Calu3 (cell line): ENCODE measurements around the gene MYBPH. TPM values are rescaled to one million over a fixed set of nuclear protein-coding genes. Genes with fewer than 3 reads are reported as not detected.

Source experiments
- BruUV-seq: library from RNA; stranded (reverse); fragments of 400-500 nt; replicated peaks from 2 replicates; lab custom pipeline; 2021; lab: Mats Ljungman, UMichigan
- CTCF ChIA-PET: fragments of 300-600 bp; sonication (Branson Sonifier 250); formaldehyde crosslinking; loops from one replicate; lab custom pipeline; 2022; ENCODE audit warnings: antibody characterized with exemption; lab: Charles Lee
- DNase-seq: peaks from one replicate; pipeline ENCODE4 v3.0.0; 2022
- H3K27ac Mint-ChIP-seq: one replicate; pipeline ENCODE4 v1.8.0; 2022; ENCODE audit warnings: mixed read lengths; ENCODE audit not compliant: unreplicated experiment
- H3K27me3 Mint-ChIP-seq: one replicate; pipeline ENCODE4 v1.8.0; 2022; ENCODE audit warnings: mixed read lengths; ENCODE audit not compliant: unreplicated experiment
- H3K36me3 Mint-ChIP-seq: one replicate; pipeline ENCODE4 v1.8.0; 2022; ENCODE audit warnings: mild to moderate bottlenecking, moderate library complexity, mixed read lengths; ENCODE audit not compliant: insufficient read depth, unreplicated experiment
- H3K4me1 Mint-ChIP-seq: one replicate; pipeline ENCODE4 v1.8.0; 2022; ENCODE audit warnings: mild to moderate bottlenecking, low read depth, mixed read lengths; ENCODE audit not compliant: unreplicated experiment
- H3K4me3 Mint-ChIP-seq: one replicate; pipeline ENCODE4 v1.8.0; 2022; ENCODE audit warnings: mild to moderate bottlenecking, low read depth, moderate library complexity, mixed read lengths; ENCODE audit not compliant: unreplicated experiment
- H3K9me3 Mint-ChIP-seq: one replicate; pipeline ENCODE4 v1.8.0; 2022; ENCODE audit warnings: low read depth, mixed read lengths; ENCODE audit not compliant: unreplicated experiment
- intact Hi-C: fragments of 100-400 bp; cut with micrococcal nuclease; formaldehyde crosslinking; loops from one replicate; pipeline ENCODE4 v1.10.0; 2022; ENCODE audit not compliant: unreplicated experiment
- total RNA-seq: library from RNA; stranded (reverse); gene quantifications from 2 replicates; pipeline ENCODE4 v1.2.3, GENCODE V29; 2022
- TF ChIP-seq, protein P1 (sequence below): fragments of 200-600 bp; IDR thresholded peaks from one replicate; pipeline ENCODE4 v1.8.0; 2022; ENCODE audit warnings: antibody characterized with exemption; ENCODE audit not compliant: unreplicated experiment

MYBPH gene
- total RNA-seq, 1 experiment from 2014 or later = not detected

DNA sequence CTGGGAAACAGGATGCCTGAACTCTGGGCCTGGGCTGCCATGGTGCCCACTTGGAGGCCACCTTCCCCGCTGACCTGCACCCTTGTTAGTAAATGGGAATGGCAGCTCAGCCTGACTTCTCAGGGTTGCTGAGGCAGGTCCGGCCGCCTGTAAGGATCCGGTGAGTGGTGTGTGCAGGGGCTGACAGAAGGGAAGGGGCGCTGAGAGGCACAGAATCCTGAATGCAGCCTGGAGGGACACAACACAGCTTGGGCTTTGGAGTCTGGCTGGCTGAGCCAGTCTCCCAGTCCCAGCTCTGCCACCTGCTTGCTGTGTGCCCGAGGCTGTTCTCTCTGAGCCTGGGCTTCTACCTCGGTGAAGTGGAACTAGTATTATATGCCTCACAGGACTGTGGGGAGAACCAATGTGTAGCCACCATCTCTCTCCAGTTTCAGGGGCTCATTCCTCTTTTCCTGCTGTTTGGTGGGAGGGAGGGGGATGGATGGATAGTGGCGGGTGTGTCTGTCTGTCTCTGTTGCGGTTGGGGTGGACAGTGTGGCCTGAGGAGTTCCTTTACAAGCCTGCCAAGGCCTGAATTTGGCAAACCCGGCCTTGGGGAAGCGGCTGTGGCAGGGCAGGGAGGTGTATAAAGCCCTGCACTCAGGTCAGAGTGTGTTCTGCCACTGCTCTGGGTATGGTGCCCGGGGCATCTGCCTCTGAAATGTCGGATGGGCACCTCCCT, 30.1 kb downstream of the MYBPH start:
- Mint-ChIP-seq H3K9me3 (no peaks in the 10 kb centered on the region), H3K27me3 (peaks cover 26% of the 10 kb centered on the region), H3K36me3 (no peaks in the 10 kb centered on the region), H3K4me3 (no peak overlapping the region), H3K27ac (no peak overlapping the region), H3K4me1 (peaks cover 18% of the 10 kb centered on the region)
- intact Hi-C loops = no loop called here
- DNase-seq = no peak
- CTCF ChIA-PET = interaction anchor here (0.6 to 1.4 kb wide), 2 partner anchors 17 to 28 kb away, joined by 4 to 5 read pairs; no protein-coding TSS in a partner anchor
- BruUV-seq = no TSS peak
- TF ChIP-seq, protein P1, sequence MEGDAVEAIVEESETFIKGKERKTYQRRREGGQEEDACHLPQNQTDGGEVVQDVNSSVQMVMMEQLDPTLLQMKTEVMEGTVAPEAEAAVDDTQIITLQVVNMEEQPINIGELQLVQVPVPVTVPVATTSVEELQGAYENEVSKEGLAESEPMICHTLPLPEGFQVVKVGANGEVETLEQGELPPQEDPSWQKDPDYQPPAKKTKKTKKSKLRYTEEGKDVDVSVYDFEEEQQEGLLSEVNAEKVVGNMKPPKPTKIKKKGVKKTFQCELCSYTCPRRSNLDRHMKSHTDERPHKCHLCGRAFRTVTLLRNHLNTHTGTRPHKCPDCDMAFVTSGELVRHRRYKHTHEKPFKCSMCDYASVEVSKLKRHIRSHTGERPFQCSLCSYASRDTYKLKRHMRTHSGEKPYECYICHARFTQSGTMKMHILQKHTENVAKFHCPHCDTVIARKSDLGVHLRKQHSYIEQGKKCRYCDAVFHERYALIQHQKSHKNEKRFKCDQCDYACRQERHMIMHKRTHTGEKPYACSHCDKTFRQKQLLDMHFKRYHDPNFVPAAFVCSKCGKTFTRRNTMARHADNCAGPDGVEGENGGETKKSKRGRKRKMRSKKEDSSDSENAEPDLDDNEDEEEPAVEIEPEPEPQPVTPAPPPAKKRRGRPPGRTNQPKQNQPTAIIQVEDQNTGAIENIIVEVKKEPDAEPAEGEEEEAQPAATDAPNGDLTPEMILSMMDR = no peak

DNA sequence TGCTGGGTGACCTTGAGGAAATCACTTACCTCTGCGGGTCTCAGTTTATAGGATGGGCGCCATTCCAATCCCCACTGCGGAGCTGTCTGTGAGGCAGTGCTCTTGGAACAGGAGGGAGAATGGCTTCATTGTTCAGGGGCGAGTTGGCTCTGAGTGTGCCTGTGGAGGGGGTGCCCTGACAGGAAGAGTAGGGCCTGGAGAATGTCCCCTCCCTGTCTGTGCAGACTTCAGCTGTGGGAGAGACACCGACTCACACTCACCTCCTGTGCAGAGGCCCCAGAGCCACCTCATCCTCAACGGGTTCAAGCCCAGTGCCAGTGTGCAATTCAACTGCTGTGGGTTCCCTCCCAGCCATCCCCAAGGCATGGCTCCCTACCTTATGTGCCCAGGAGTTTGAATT, 31.0 kb downstream of the MYBPH start:
- Mint-ChIP-seq H3K9me3 (no peaks in the 10 kb centered on the region), H3K4me1 (peaks cover 18% of the 10 kb centered on the region), H3K27ac (no peak overlapping the region), H3K27me3 (peaks cover 18% of the 10 kb centered on the region), H3K4me3 (no peak overlapping the region), H3K36me3 (no peaks in the 10 kb centered on the region)
- CTCF ChIA-PET = interaction anchor here (0.7 to 1.4 kb wide), 3 partner anchors 9 to 27 kb away, joined by 3 to 5 read pairs (median 5); no protein-coding TSS in a partner anchor
- peak; percentile 56 for DNase-seq
- no TSS peak for BruUV-seq
- TF ChIP-seq, protein P1 = no peak
- intact Hi-C loops = no loop called here

DNA sequence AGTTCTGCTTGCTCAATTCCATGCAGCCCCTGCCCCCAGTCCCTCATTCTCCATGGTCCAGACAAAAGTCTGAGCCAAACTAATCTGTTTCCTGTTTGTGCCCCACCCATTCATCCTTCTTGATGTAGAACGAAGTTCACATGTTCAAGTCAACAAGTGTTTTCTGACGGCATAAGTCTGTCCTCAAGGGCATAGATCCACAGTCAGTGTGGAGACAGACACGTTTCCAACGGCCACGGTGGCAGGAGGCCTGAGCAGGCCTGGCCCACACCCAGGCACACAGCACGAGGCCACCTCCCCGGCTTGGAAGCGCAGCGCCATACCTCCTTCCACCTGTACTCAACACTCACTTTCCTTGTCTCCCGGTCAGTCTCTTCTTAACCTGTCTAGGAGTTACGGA, 32.0 kb downstream of the MYBPH start:
- H3K36me3 Mint-ChIP-seq = no peaks in the 10 kb centered on the region
- CTCF ChIA-PET = interaction anchor here (0.5 kb wide), 1 partner anchor 1302 kb away, joined by 3 read pairs; no protein-coding TSS in a partner anchor
- peaks cover 18% of the 10 kb centered on the region for H3K4me1 Mint-ChIP-seq
- no TSS peak for BruUV-seq
- DNase-seq = no peak
- TF ChIP-seq, protein P1 = no peak
- H3K27me3 Mint-ChIP-seq = peaks cover 8% of the 10 kb centered on the region
- H3K27ac Mint-ChIP-seq = no peak overlapping the region
- H3K9me3 Mint-ChIP-seq = no peaks in the 10 kb centered on the region
- no peak overlapping the region for H3K4me3 Mint-ChIP-seq
- intact Hi-C loops = no loop called here

DNA sequence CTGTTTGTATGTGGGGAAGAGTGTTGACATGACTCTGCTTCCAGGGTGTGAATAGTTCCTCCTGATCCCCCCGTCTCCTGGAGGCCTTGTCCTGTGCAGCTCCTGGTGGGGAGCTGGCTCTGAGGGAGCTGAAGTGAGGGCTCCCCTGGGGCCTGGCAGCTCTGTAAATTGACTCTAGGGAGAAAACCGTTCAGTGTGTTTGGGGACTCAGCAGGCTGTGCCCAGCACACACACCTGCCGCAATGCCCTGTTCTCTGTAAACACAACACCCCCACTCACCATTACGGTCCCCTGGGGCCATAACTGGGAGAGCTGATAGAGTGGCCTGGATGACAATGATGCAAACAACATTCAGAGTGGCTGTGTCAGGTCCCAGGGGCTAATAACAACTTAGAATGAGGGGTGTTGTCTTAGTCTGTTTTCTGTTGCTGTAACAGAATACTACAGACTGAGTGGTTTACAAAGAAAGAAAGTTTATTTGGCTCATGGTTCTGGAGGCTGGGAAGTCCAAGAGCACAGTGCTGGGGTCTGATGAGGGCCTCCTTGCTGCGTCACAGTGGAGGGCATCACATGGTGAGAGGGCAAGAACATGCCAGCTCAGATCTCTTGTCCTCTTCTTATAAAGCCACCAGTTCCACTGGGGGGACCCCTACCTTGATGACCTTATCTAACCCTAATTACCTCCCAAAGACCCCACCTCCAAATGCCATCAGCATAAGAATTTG, 32.8 kb downstream of the MYBPH start:
- no peaks in the 10 kb centered on the region for H3K9me3 Mint-ChIP-seq
- DNase-seq = no peak
- BruUV-seq = no TSS peak
- intact Hi-C loops = no loop called here
- CTCF ChIA-PET = interaction anchor here (0.6 kb wide), 1 partner anchor 216 kb away, joined by 4 read pairs; no protein-coding TSS in a partner anchor
- H3K4me3 Mint-ChIP-seq = no peak overlapping the region
- H3K27me3 Mint-ChIP-seq = peaks cover 7% of the 10 kb centered on the region
- no peak overlapping the region for H3K27ac Mint-ChIP-seq
- peaks cover 18% of the 10 kb centered on the region for H3K4me1 Mint-ChIP-seq
- H3K36me3 Mint-ChIP-seq = no peaks in the 10 kb centered on the region
- TF ChIP-seq, protein P1 = no peak
